ENCODE measurements around the gene FAM181B.
"Not testable (repeated sequence)": the region's sequence is repeated elsewhere in the genome, so short reads cannot be mapped to it uniquely, and the experiment has no call there.

FAM181B gene

GRCh38 chr11:82731691-82732277 is 1.9 kb downstream of the FAM181B start:
- DNase-seq: no peak

GRCh38 chr11:82730754-82731153 is 2.9 kb downstream of the FAM181B start:
- DNase-seq: no peak

GRCh38 chr11:82730286-82730685 is 3.4 kb downstream of the FAM181B start:
- no peak for DNase-seq

GRCh38 chr11:82724026-82724425 is 9.6 kb downstream of the FAM181B start:
- DNase-seq: no peak

- no peak for DNase-seq
These were observed 11.4 kb downstream of the FAM181B start for GRCh38 chr11:82722231-82722630.

GRCh38 chr11:82720267-82721065 is 13.2 kb downstream of the FAM181B start:
- DNase-seq: no peak

GRCh38 chr11:82719361-82720105 is 14.1 kb downstream of the FAM181B start:
- DNase-seq: no peak

- DNase-seq: no peak
These were observed 14.8 kb downstream of the FAM181B start for GRCh38 chr11:82718821-82719220.

GRCh38 chr11:82718307-82718706 is 15.4 kb downstream of the FAM181B start:
- peak in 1 of 2 experiments; percentile 26 for DNase-seq

GRCh38 chr11:82714346-82715174 is 19.1 kb downstream of the FAM181B start:
- no peak for DNase-seq

GRCh38 chr11:82711648-82712047 is 22.0 kb downstream of the FAM181B start:
- no peak for DNase-seq

- DNase-seq: no peak
These were observed 29.9 kb downstream of the FAM181B start for GRCh38 chr11:82703796-82704195.

- DNase-seq: no peak
These were observed 30.4 kb downstream of the FAM181B start for GRCh38 chr11:82703226-82703625.

- DNase-seq: peak; percentile 35 to 42
These were observed 31.7 kb downstream of the FAM181B start for GRCh38 chr11:82701847-82702520.

- DNase-seq: no peak
These were observed 34.9 kb downstream of the FAM181B start for GRCh38 chr11:82698576-82699352.

GRCh38 chr11:82692981-82693380 is 40.7 kb downstream of the FAM181B start:
- no peak for DNase-seq

- not testable (repeated sequence) for DNase-seq
These were observed 44.3 kb downstream of the FAM181B start for GRCh38 chr11:82689347-82689746.

GRCh38 chr11:82686211-82686610 is 47.5 kb downstream of the FAM181B start:
- DNase-seq: no peak

GRCh38 chr11:82683029-82683428 is 50.6 kb downstream of the FAM181B start:
- no peak for DNase-seq

GRCh38 chr11:82682003-82682751 is 51.5 kb downstream of the FAM181B start:
- DNase-seq: no peak

GRCh38 chr11:82680252-82680651 is 53.4 kb downstream of the FAM181B start:
- DNase-seq: no peak
